Measurements from ENCODE around the gene LTA. TPM values are rescaled to one million over a fixed set of nuclear protein-coding genes. Genes with fewer than 3 reads are reported as not detected.

LTA gene
- total and polyA plus RNA-seq, 2 experiments from 2014 or later, result not detected

- Histone ChIP-seq H3K36me3 (ENCODE audit: low read depth) (no peaks in the 10 kb centered on the region; the same call in 1 of the 2 replicates), H3K4me3 (peak overlapping the region; percentile 16; the same call in 1 of the 2 replicates), H3K9me2 (ENCODE audit: insufficient read depth) (no peaks in the 10 kb centered on the region), H3F3A (ENCODE audit: insufficient read depth) (peaks cover 50% of the 10 kb centered on the region), H3K27ac (peak overlapping the region; percentile 58), H3K4me2 (ENCODE audit: unreplicated experiment) (peak overlapping the region; percentile 65), H2AFZ (no peak overlapping the region), H3K79me2 (ENCODE audit: insufficient read depth) (peaks cover 4% of the 10 kb centered on the region; the same call in 1 of the 2 replicates), H3K4me1 (ENCODE audit: insufficient read depth) (peaks cover 41% of the 10 kb centered on the region), H3K27me3 (replicated peaks; ENCODE audit: insufficient read depth) (no peaks in the 10 kb centered on the region), H3K9me3 (ENCODE audit: low read depth) (no peaks in the 10 kb centered on the region), H3K9ac (peak overlapping the region; percentile 31; the same call in 1 of the 2 replicates), H4K20me1 (ENCODE audit: insufficient read depth) (no peaks in the 10 kb centered on the region)
- 75 to 78% methylated on average over 7 of the region's 7 CpGs for WGBS, 2 experiments (ENCODE audit: low coverage in 1 of 2, low lambda C conversion rate in 2 of 2, missing lambda C conversion rate in 2 of 2)
- DNase-seq, result peak; percentile 75
- in situ Hi-C loops (cut with MboI), result no loop called here
- TF ChIP-seq EZH2 (IDR thresholded peaks at IDR 0.05; ENCODE audit: insufficient read depth, poor library complexity, severe bottlenecking) (no peak), EZH2phosphoT487 (IDR thresholded peaks at IDR 0.05; ENCODE audit: insufficient read depth, low read depth) (no peak)
Observed at GRCh38 chr6:31559958-31560696, 12.0 kb upstream of the LTA start.

- Histone ChIP-seq H3K9me3 (ENCODE audit: low read depth) (no peaks in the 10 kb centered on the region), H3K27ac (peak overlapping the region; percentile 58), H3K27me3 (replicated peaks; ENCODE audit: insufficient read depth) (no peaks in the 10 kb centered on the region), H3F3A (ENCODE audit: insufficient read depth) (peaks cover 50% of the 10 kb centered on the region), H4K20me1 (ENCODE audit: insufficient read depth) (no peaks in the 10 kb centered on the region), H3K4me1 (ENCODE audit: insufficient read depth) (peaks cover 41% of the 10 kb centered on the region), H3K4me2 (ENCODE audit: unreplicated experiment) (peak overlapping the region; percentile 65), H2AFZ (no peak overlapping the region), H3K9ac (peak overlapping the region; percentile 31; the same call in 1 of the 2 replicates), H3K9me2 (ENCODE audit: insufficient read depth) (no peaks in the 10 kb centered on the region), H3K79me2 (ENCODE audit: insufficient read depth) (no peaks in the 10 kb centered on the region), H3K36me3 (ENCODE audit: low read depth) (no peaks in the 10 kb centered on the region; the same call in 1 of the 2 replicates), H3K4me3 (no peak overlapping the region)
- in situ Hi-C loops (cut with MboI), result no loop called here
- DNase-seq, result no peak
- TF ChIP-seq EZH2phosphoT487 (IDR thresholded peaks at IDR 0.05; ENCODE audit: insufficient read depth, low read depth) (no peak), EZH2 (IDR thresholded peaks at IDR 0.05; ENCODE audit: insufficient read depth, poor library complexity, severe bottlenecking) (no peak)
Observed at GRCh38 chr6:31560697-31561058, 11.4 kb upstream of the LTA start.

GRCh38 chr6:31567531-31568370, 4.3 kb upstream of the LTA start:
- no peak for DNase-seq
- no peak overlapping the region for H2AFZ ChIP-seq
- H3K9me2 ChIP-seq (ENCODE audit: insufficient read depth), result no peaks in the 10 kb centered on the region
- in situ Hi-C loops (cut with MboI), result no loop called here
- H3K79me2 ChIP-seq (ENCODE audit: insufficient read depth), result no peaks in the 10 kb centered on the region
- TF ChIP-seq EZH2 (IDR thresholded peaks at IDR 0.05; ENCODE audit: insufficient read depth, poor library complexity, severe bottlenecking) (no peak), EZH2phosphoT487 (IDR thresholded peaks at IDR 0.05; ENCODE audit: insufficient read depth, low read depth) (no peak)
- peaks cover 11% of the 10 kb centered on the region for H3F3A ChIP-seq (ENCODE audit: insufficient read depth)
- H3K9ac ChIP-seq, result no peak overlapping the region
- H3K9me3 ChIP-seq (ENCODE audit: low read depth), result no peaks in the 10 kb centered on the region
- peaks cover 10% of the 10 kb centered on the region for H3K4me1 ChIP-seq (ENCODE audit: insufficient read depth)
- no peak overlapping the region for H3K4me3 ChIP-seq
- no peaks in the 10 kb centered on the region for H4K20me1 ChIP-seq (ENCODE audit: insufficient read depth)
- no peak overlapping the region for H3K27ac ChIP-seq
- WGBS, 2 experiments (ENCODE audit: low coverage in 1 of 2, low lambda C conversion rate in 2 of 2, missing lambda C conversion rate in 2 of 2), result 31 to 43% methylated on average over 8 to 9 of the region's 9 CpGs
- no peak overlapping the region for H3K4me2 ChIP-seq (ENCODE audit: unreplicated experiment)
- H3K36me3 ChIP-seq (ENCODE audit: low read depth), result no peaks in the 10 kb centered on the region
- H3K27me3 ChIP-seq (replicated peaks; ENCODE audit: insufficient read depth), result no peaks in the 10 kb centered on the region

- WGBS, 2 experiments (ENCODE audit: low coverage in 1 of 2, low lambda C conversion rate in 2 of 2, missing lambda C conversion rate in 2 of 2), result 75 to 80% methylated on average over 3 of the region's 3 CpGs
- Histone ChIP-seq H3F3A (ENCODE audit: insufficient read depth) (0 out of 2 replicates have a peak, but pooled peaks cover 4% of the 10 kb centered on the region), H3K27me3 (replicated peaks; ENCODE audit: insufficient read depth) (no peaks in the 10 kb centered on the region), H3K4me2 (ENCODE audit: unreplicated experiment) (no peak overlapping the region), H3K4me3 (no peak overlapping the region), H3K79me2 (ENCODE audit: insufficient read depth) (no peaks in the 10 kb centered on the region), H3K9ac (no peak overlapping the region), H3K27ac (no peak overlapping the region), H3K36me3 (ENCODE audit: low read depth) (no peaks in the 10 kb centered on the region), H3K9me3 (ENCODE audit: low read depth) (no peaks in the 10 kb centered on the region), H3K9me2 (ENCODE audit: insufficient read depth) (no peaks in the 10 kb centered on the region), H3K4me1 (ENCODE audit: insufficient read depth) (peaks cover 3% of the 10 kb centered on the region), H4K20me1 (ENCODE audit: insufficient read depth) (no peaks in the 10 kb centered on the region), H2AFZ (no peak overlapping the region)
- TF ChIP-seq EZH2 (IDR thresholded peaks at IDR 0.05; ENCODE audit: insufficient read depth, poor library complexity, severe bottlenecking), result no peak
- no peak for TF ChIP-seq EZH2phosphoT487 (IDR thresholded peaks at IDR 0.05; ENCODE audit: insufficient read depth, low read depth)
- in situ Hi-C loops (cut with MboI), result no loop called here
- no peak for DNase-seq
Observed at GRCh38 chr6:31568537-31568961, 3.5 kb upstream of the LTA start.

All from GM23248 (cell line).